ENCODE measurements around the gene DPYSL5. TPM values are rescaled to one million over a fixed set of nuclear protein-coding genes. Genes with fewer than 3 reads are reported as not detected.

DPYSL5 gene
- total RNA-seq, 4 donors from 2014 or later: 0.13 to 0.50 (median 0.41) TPM

- Histone ChIP-seq H3K9me3 (no peaks in the 10 kb centered on the region), H3K27me3 (peaks cover 0 to 24% (median 0%) of the 10 kb centered on the region in 4 donors), H3K4me3 (no peak overlapping the region), H3K27ac (replicated peaks in 1 of 4) (no peak overlapping the region), H3K4me1 (no peaks in the 10 kb centered on the region), H3K36me3 (no peaks in the 10 kb centered on the region)
- no peak for DNase-seq (ENCODE audit: extremely low spot score)
- 79% methylated on average over 8 of the region's 8 CpGs for WGBS
- intact Hi-C loops (cut with DNase I): no loop called here
- TF ChIP-seq POLR2A (IDR thresholded peaks at IDR 0.05; ENCODE audit: low read depth) (no peak), EP300 (IDR thresholded peaks at IDR 0.05) (no peak), POLR2AphosphoS5 (IDR thresholded peaks at IDR 0.05) (no peak)
- TF ChIP-seq, protein P1, sequence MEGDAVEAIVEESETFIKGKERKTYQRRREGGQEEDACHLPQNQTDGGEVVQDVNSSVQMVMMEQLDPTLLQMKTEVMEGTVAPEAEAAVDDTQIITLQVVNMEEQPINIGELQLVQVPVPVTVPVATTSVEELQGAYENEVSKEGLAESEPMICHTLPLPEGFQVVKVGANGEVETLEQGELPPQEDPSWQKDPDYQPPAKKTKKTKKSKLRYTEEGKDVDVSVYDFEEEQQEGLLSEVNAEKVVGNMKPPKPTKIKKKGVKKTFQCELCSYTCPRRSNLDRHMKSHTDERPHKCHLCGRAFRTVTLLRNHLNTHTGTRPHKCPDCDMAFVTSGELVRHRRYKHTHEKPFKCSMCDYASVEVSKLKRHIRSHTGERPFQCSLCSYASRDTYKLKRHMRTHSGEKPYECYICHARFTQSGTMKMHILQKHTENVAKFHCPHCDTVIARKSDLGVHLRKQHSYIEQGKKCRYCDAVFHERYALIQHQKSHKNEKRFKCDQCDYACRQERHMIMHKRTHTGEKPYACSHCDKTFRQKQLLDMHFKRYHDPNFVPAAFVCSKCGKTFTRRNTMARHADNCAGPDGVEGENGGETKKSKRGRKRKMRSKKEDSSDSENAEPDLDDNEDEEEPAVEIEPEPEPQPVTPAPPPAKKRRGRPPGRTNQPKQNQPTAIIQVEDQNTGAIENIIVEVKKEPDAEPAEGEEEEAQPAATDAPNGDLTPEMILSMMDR (IDR thresholded peaks at IDR 0.05): no peak
Observed at GRCh38 chr2:26883956-26884355, 36.0 kb downstream of the DPYSL5 start.

- WGBS: 74% methylated on average over 3 of the region's 3 CpGs
- no peaks in the 10 kb centered on the region for H3K36me3 ChIP-seq
- no peak for TF ChIP-seq POLR2AphosphoS5 (IDR thresholded peaks at IDR 0.05)
- no peak for TF ChIP-seq POLR2A (IDR thresholded peaks at IDR 0.05; ENCODE audit: low read depth)
- TF ChIP-seq, protein P1 (IDR thresholded peaks at IDR 0.05): no peak
- no peak for TF ChIP-seq EP300 (IDR thresholded peaks at IDR 0.05)
- no peak overlapping the region for H3K27ac ChIP-seq (replicated peaks in 1 of 4)
- intact Hi-C loops (cut with DNase I): no loop called here
- H3K4me1 ChIP-seq: no peaks in the 10 kb centered on the region
- H3K27me3 ChIP-seq: peaks cover 0 to 24% (median 0%) of the 10 kb centered on the region in 4 donors
- H3K9me3 ChIP-seq: no peaks in the 10 kb centered on the region
- peak; percentile 62 for DNase-seq (ENCODE audit: extremely low spot score)
- no peak overlapping the region for H3K4me3 ChIP-seq
Observed at GRCh38 chr2:26884486-26884885, 36.6 kb downstream of the DPYSL5 start.

DNA sequence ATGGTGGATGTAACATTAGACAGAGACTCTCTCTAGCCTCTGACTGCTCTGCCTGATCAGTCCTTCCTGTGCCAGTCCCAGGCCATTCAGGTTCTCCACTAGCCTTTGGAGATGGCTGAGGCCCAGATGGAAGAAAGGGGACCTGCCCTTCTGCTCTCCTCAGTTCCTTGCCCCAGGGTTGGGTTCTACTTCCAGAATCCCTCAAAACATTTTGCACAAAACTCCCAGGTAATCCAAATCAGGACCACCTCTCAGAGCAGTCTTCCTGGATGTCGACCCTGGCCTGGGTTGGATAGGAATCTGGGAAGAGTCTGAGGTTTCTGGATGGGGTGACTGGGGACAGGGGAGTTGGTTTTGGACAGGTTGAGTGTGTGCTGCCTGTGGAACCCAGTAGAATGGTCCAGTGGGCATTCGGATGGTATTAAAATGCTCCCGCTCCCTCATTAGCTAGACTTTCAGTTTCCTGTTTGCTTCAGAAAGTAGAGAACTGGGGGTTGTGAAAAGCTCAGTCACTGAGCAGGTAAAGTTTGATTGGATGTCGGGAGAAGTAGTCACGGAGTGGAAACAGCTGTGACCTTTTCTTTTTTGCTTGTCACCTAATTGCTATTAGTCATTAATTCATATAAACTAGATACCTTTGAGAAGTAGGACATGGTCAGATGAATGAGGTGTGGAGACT is 37.9 kb downstream of the DPYSL5 start:
- peak; percentile 64 for DNase-seq (ENCODE audit: extremely low spot score)
- WGBS: 67% methylated on average over 5 of the region's 5 CpGs
- Histone ChIP-seq H3K36me3 (no peaks in the 10 kb centered on the region), H3K4me3 (no peak overlapping the region), H3K4me1 (no peaks in the 10 kb centered on the region), H3K27me3 (peaks cover 0 to 14% (median 0%) of the 10 kb centered on the region in 4 donors), H3K27ac (replicated peaks in 1 of 4) (no peak overlapping the region), H3K9me3 (no peaks in the 10 kb centered on the region)
- intact Hi-C loops (cut with DNase I): no loop called here
- TF ChIP-seq POLR2A (IDR thresholded peaks at IDR 0.05; ENCODE audit: low read depth) (no peak), POLR2AphosphoS5 (IDR thresholded peaks at IDR 0.05) (no peak), EP300 (IDR thresholded peaks at IDR 0.05) (no peak)
- TF ChIP-seq, protein P1 (IDR thresholded peaks at IDR 0.05): no peak

GRCh38 chr2:26886736-26887135 is 38.8 kb downstream of the DPYSL5 start:
- Histone ChIP-seq H3K9me3 (no peaks in the 10 kb centered on the region), H3K4me3 (no peak overlapping the region), H3K27me3 (peaks cover 0 to 6% (median 0%) of the 10 kb centered on the region in 4 donors), H3K36me3 (no peaks in the 10 kb centered on the region), H3K27ac (replicated peaks in 1 of 4) (no peak overlapping the region), H3K4me1 (no peaks in the 10 kb centered on the region)
- intact Hi-C loops (cut with DNase I): no loop called here
- 87% methylated on average over 2 of the region's 2 CpGs for WGBS
- TF ChIP-seq, protein P1 (IDR thresholded peaks at IDR 0.05): no peak
- no peak for TF ChIP-seq EP300 (IDR thresholded peaks at IDR 0.05)
- no peak for TF ChIP-seq POLR2A (IDR thresholded peaks at IDR 0.05; ENCODE audit: low read depth)
- no peak for TF ChIP-seq POLR2AphosphoS5 (IDR thresholded peaks at IDR 0.05)
- DNase-seq (ENCODE audit: extremely low spot score): peak; percentile 83
